VCaP (cell line): ENCODE data around the gene SRD5A1.

ENCODE experiments used
- H3K27ac ChIP-seq: fragments of 450-650 bp; 2 replicates; pipeline ENCODE4 v1.5.1; 2017
- CTCF ChIP-seq: fragments of 450-650 bp; conservative IDR thresholded peaks from 2 replicates; pipeline ENCODE4 v1.5.1; 2017; ENCODE audit warnings: mild to moderate bottlenecking, moderate library complexity

The SRD5A1 gene

GRCh38 chr5:6632888-6633468, at the start of gene SRD5A1, which contains the start of gene NSUN2:
Gene SRD5A1, plus strand, starts transcription at chr5:6633440. Its CDS starts 137 bp downstream, at chr5:6633577.
Gene NSUN2, minus strand, starts transcription at chr5:6633044. Its CDS starts 65 bp downstream, at chr5:6632979.
- H3K27ac ChIP-seq: peak within 1 kb of the TSS; percentile 99
- no peak for TF ChIP-seq CTCF

- no peak for TF ChIP-seq CTCF
- no peak overlapping the region for H3K27ac ChIP-seq
Observed at GRCh38 chr5:6584101-6584645, 49.1 kb upstream of the SRD5A1 start.

- TF ChIP-seq CTCF: no peak
- H3K27ac ChIP-seq: no peak overlapping the region
Observed at GRCh38 chr5:6584727-6585126, 48.5 kb upstream of the SRD5A1 start.

GRCh38 chr5:6585168-6585567, 48.1 kb upstream of the SRD5A1 start:
- TF ChIP-seq CTCF: no peak

GRCh38 chr5:6585939-6586646, 47.1 kb upstream of the SRD5A1 start:
- TF ChIP-seq CTCF: no peak
- H3K27ac ChIP-seq: no peak overlapping the region

More at GRCh38 chr5:6585168-6585567, 48.1 kb upstream of the SRD5A1 start:
- no peak overlapping the region for H3K27ac ChIP-seq

- TF ChIP-seq CTCF: no peak
- no peak overlapping the region for H3K27ac ChIP-seq
Observed at GRCh38 chr5:6586647-6587042, 46.6 kb upstream of the SRD5A1 start.

- H3K27ac ChIP-seq: no peak overlapping the region
- TF ChIP-seq CTCF: no peak
Observed at GRCh38 chr5:6587171-6587570, 46.1 kb upstream of the SRD5A1 start.
